H1 (cell line): ENCODE data around the gene SOX6. TPM values are rescaled to one million over a fixed set of nuclear protein-coding genes. Genes with fewer than 3 reads are reported as not detected.

Source experiments
- CTCF ChIA-PET: fragments of 300-600 bp; sonication (Branson Sonifier 250); formaldehyde crosslinking; loops from one replicate; lab custom pipeline; 2021; ENCODE audit not compliant: partially characterized antibody; lab: Charles Lee
- POLR2A ChIA-PET: fragments of 300-600 bp; sonication (Branson Sonifier 250); formaldehyde crosslinking; loops from one replicate; lab custom pipeline; 2021; ENCODE audit warnings: inconsistent platforms; ENCODE audit not compliant: partially characterized antibody; lab: Charles Lee
- DNase-seq, 2 experiments: peaks; one replicate each; pipeline versions ENCODE4 v3.0.0 to v3.0.0-alpha.2; 2010 to 2022; ENCODE audit warnings: low spot score in 2 of 2, low read depth in 1 of 2, mixed read lengths in 1 of 2
- FAIRE-seq: peaks from 2 replicates; lab custom pipeline; 2011; peaks lifted over from hg19 to GRCh38; lab: Jason Lieb, UNC
- H2AFZ ChIP-seq: 2 replicates; pipeline ENCODE4 v1.8.1; 2012; ENCODE audit warnings: low read length, inconsistent platforms
- H2AK5ac ChIP-seq: 2 replicates; pipeline ENCODE4 v1.6.1; 2013; ENCODE audit warnings: low read depth, low read length
- H2BK120ac ChIP-seq: replicated peaks from 2 replicates; pipeline ENCODE3; 2013; ENCODE audit warnings: low read depth, low read length, inconsistent platforms
- H2BK12ac ChIP-seq: 2 replicates; pipeline ENCODE4 v1.6.1; 2013; ENCODE audit warnings: low read depth, low read length
- H2BK15ac ChIP-seq: 2 replicates; pipeline ENCODE4 v1.6.1; 2013; ENCODE audit warnings: low read length
- H2BK20ac ChIP-seq: 2 replicates; pipeline ENCODE4 v1.6.1; 2013; ENCODE audit warnings: low read length
- H2BK5ac ChIP-seq: 2 replicates; pipeline ENCODE4 v1.6.1; 2013; ENCODE audit warnings: low read depth, low read length
- H3K14ac ChIP-seq: 2 replicates; pipeline ENCODE4 v1.6.1; 2013; ENCODE audit warnings: inconsistent platforms; ENCODE audit not compliant: insufficient read length
- H3K18ac ChIP-seq: 2 replicates; pipeline ENCODE4 v1.6.1; 2013; ENCODE audit warnings: low read length; ENCODE audit errors: extremely low read depth
- H3K23ac ChIP-seq: 2 replicates; pipeline ENCODE4 v1.6.1; 2013; ENCODE audit warnings: inconsistent platforms; ENCODE audit not compliant: insufficient read length
- H3K23me2 ChIP-seq: 2 replicates; pipeline ENCODE4 v1.6.1; 2013; ENCODE audit warnings: low read depth, low read length
- H3K27ac ChIP-seq: 2 replicates; pipeline ENCODE4 v1.6.1; 2011; ENCODE audit warnings: low read depth, low read length, inconsistent platforms
- H3K27me3 ChIP-seq, 4 experiments: replicated peaks in 1 of 4; 1 replicate in 1 of 4; 2 replicates in 3 of 4; pipeline versions ENCODE4 v1.6.1 to v1.8.1; 2011 to 2013; ENCODE audit warnings: low read length in 3 of 4, mild to moderate bottlenecking in 3 of 4, inconsistent platforms in 2 of 4, mixed read lengths in 2 of 4, moderate library complexity in 1 of 4; ENCODE audit not compliant: control insufficient read depth in 3 of 4, insufficient read depth in 3 of 4; ENCODE audit errors: extremely low read depth in 1 of 4
- H3K36me3 ChIP-seq, 4 experiments: 2 replicates each; pipeline versions ENCODE4 v1.6.1 to v1.8.1; 2011 to 2013; ENCODE audit warnings: mild to moderate bottlenecking in 4 of 4, low read length in 3 of 4, moderate library complexity in 2 of 4, control low read depth in 1 of 4, inconsistent platforms in 1 of 4; ENCODE audit not compliant: insufficient read depth in 4 of 4, control insufficient read depth in 2 of 4
- H3K4ac ChIP-seq: replicated peaks from 2 replicates; pipeline ENCODE3; 2013; ENCODE audit warnings: low read length, low read depth, mixed read lengths, inconsistent platforms; ENCODE audit not compliant: insufficient read length
- H3K4me1 ChIP-seq, 4 experiments: replicated peaks in 1 of 4; 1 replicate in 1 of 4; 2 replicates in 3 of 4; pipeline versions ENCODE4 v1.6.1 to v1.8.1; 2011 to 2013; ENCODE audit warnings: low read length in 3 of 4, inconsistent platforms in 2 of 4, mixed read lengths in 1 of 4; ENCODE audit not compliant: insufficient read depth in 4 of 4, control insufficient read depth in 3 of 4
- H3K4me2 ChIP-seq, 2 experiments: 2 replicates each; pipeline versions ENCODE4 v1.6.1 to v1.8.1; 2011 to 2013; ENCODE audit warnings: low read depth in 2 of 2, low read length in 2 of 2, control low read depth in 1 of 2, inconsistent platforms in 1 of 2, mild to moderate bottlenecking in 1 of 2; ENCODE audit not compliant: insufficient read depth in 1 of 2
- H3K4me3 ChIP-seq, 4 experiments: fragments of 200-600, 300-600 bp in 1 of 4; sonication (generic), shearing (Covaris generic), sonication (Bioruptor Twin) in 1 of 4; 2 replicates each; pipeline versions ENCODE4 v1.5.1 to v1.8.1; 2011 to 2016; ENCODE audit warnings: low read length in 4 of 4, low read depth in 3 of 4, control low read depth in 2 of 4, inconsistent platforms in 2 of 4, mild to moderate bottlenecking in 2 of 4, mixed read lengths in 1 of 4, moderate library complexity in 1 of 4; ENCODE audit not compliant: insufficient read depth in 2 of 4; ENCODE audit errors: extremely low read depth in 1 of 4
- H3K56ac ChIP-seq: replicated peaks from 2 replicates; pipeline ENCODE3; 2013; ENCODE audit warnings: low read depth, mild to moderate bottlenecking, mixed read lengths, low read length, inconsistent platforms; ENCODE audit not compliant: insufficient read length
- H3K79me1 ChIP-seq: 2 replicates; pipeline ENCODE4 v1.6.1; 2013; ENCODE audit warnings: low read depth, low read length, control low read depth
- H3K79me2 ChIP-seq, 2 experiments: 2 replicates each; pipeline versions ENCODE4 v1.6.1 to v1.8.1; 2012 to 2013; ENCODE audit warnings: low read length in 2 of 2, mild to moderate bottlenecking in 2 of 2, inconsistent platforms in 1 of 2; ENCODE audit not compliant: insufficient read depth in 2 of 2, control insufficient read depth in 1 of 2
- H3K9ac ChIP-seq, 4 experiments: replicated peaks in 1 of 4; 1 replicate in 1 of 4; 2 replicates in 3 of 4; pipeline versions ENCODE4 v1.6.1 to v1.8.1; 2011 to 2013; ENCODE audit warnings: low read depth in 3 of 4, low read length in 3 of 4, control low read depth in 2 of 4, mild to moderate bottlenecking in 2 of 4, moderate library complexity in 2 of 4, inconsistent platforms in 1 of 4; ENCODE audit errors: extremely low read depth in 1 of 4
- H3K9me3 ChIP-seq, 2 experiments: 2 replicates each; pipeline versions ENCODE4 v1.6.1 to v1.8.1; 2012 to 2013; ENCODE audit warnings: mild to moderate bottlenecking in 2 of 2, moderate library complexity in 2 of 2, control low read depth in 1 of 2, inconsistent platforms in 1 of 2, low read depth in 1 of 2, low read length in 1 of 2, mixed read lengths in 1 of 2; ENCODE audit not compliant: insufficient read depth in 2 of 2
- H4K20me1 ChIP-seq, 2 experiments: replicated peaks in 1 of 2; 2 replicates each; pipeline versions ENCODE3 to v1.8.1; 2011 to 2013; ENCODE audit warnings: inconsistent platforms in 2 of 2, low read length in 2 of 2, mild to moderate bottlenecking in 1 of 2; ENCODE audit not compliant: insufficient read depth in 2 of 2, control insufficient read depth in 1 of 2
- H4K5ac ChIP-seq: 2 replicates; pipeline ENCODE4 v1.6.1; 2013; ENCODE audit warnings: low read length, low read depth, mixed read lengths, inconsistent platforms; ENCODE audit not compliant: insufficient read length
- H4K8ac ChIP-seq: 2 replicates; pipeline ENCODE4 v1.8.0; 2013; ENCODE audit warnings: mild to moderate bottlenecking, moderate library complexity, low read length, inconsistent platforms; ENCODE audit not compliant: insufficient read depth; ENCODE audit errors: extremely low read depth
- H4K91ac ChIP-seq: replicated peaks from 2 replicates; pipeline ENCODE3; 2013; ENCODE audit warnings: low read length, mixed read lengths, inconsistent platforms; ENCODE audit not compliant: insufficient read length
- ATF2 ChIP-seq: IDR thresholded peaks from 2 replicates; pipeline ENCODE4 v1.6.1; 2012; ENCODE audit warnings: low read length, inconsistent platforms
- BACH1 ChIP-seq: IDR thresholded peaks from 2 replicates; pipeline ENCODE4 v1.6.1; 2012; ENCODE audit warnings: low read length, improper control_type of control experiment
- CREB1 ChIP-seq: IDR thresholded peaks from 2 replicates; pipeline ENCODE4 v1.6.1; 2012; ENCODE audit warnings: inconsistent platforms
- CTCF ChIP-seq, 3 experiments: IDR thresholded peaks; 1 replicate in 2 of 3; 2 replicates in 1 of 3; pipeline versions ENCODE4 v1.5.1 to v1.6.1; 2011; ENCODE audit warnings: low read length in 3 of 3, mild to moderate bottlenecking in 3 of 3, inconsistent platforms in 2 of 3, low read depth in 1 of 3, moderate library complexity in 1 of 3; ENCODE audit not compliant: insufficient read depth in 1 of 3; ENCODE audit errors: control extremely low read depth in 1 of 3
- EGR1 ChIP-seq: IDR thresholded peaks from 2 replicates; pipeline ENCODE4 v1.6.1; 2011; ENCODE audit warnings: low read depth, low read length, borderline replicate concordance
- EZH2 ChIP-seq: fragments of 200-600 bp; sonication (generic); IDR thresholded peaks from 2 replicates; pipeline ENCODE4 v1.7.1; 2012; ENCODE audit warnings: low read depth, mild to moderate bottlenecking, moderate library complexity, low read length, inconsistent platforms; ENCODE audit not compliant: severe bottlenecking
- HDAC6 ChIP-seq: IDR thresholded peaks from one replicate; pipeline ENCODE4 v1.7.1; 2012; ENCODE audit warnings: low read depth, mild to moderate bottlenecking, inconsistent platforms, low read length, moderate library complexity
- KDM1A ChIP-seq: fragments of 200-600, 300-600 bp; sonication (generic); IDR thresholded peaks from 2 replicates; pipeline ENCODE4 v1.7.1; 2016; ENCODE audit warnings: mild to moderate bottlenecking, low read length, borderline replicate concordance
- SIN3A ChIP-seq, 2 experiments: IDR thresholded peaks in 1 of 2; conservative IDR thresholded peaks in 1 of 2; 2 replicates each; pipeline ENCODE4 v1.6.1; 2011 to 2012; ENCODE audit warnings: low read length in 2 of 2, improper control_type of control experiment in 1 of 2, low read depth in 1 of 2, mild to moderate bottlenecking in 1 of 2
- SIRT6 ChIP-seq: IDR thresholded peaks from one replicate; pipeline ENCODE4 v1.7.1; 2012; ENCODE audit warnings: low read length, inconsistent platforms
- SIX5 ChIP-seq: IDR thresholded peaks from 2 replicates; pipeline ENCODE4 v1.6.1; 2011; ENCODE audit warnings: mild to moderate bottlenecking, low read depth, low read length
- SP2 ChIP-seq: IDR thresholded peaks from 2 replicates; pipeline ENCODE4 v1.6.1; 2012; ENCODE audit warnings: mild to moderate bottlenecking, low read length, inconsistent platforms
- polyA plus RNA-seq, 7 experiments: library from polyadenylated mRNA; depleted of rRNA in 3 of 7; stranded (reverse) in 5 of 7; unstranded in 2 of 7; fragments of >200 nt in 5 of 7; fragments of 200-250 nt in 2 of 7; gene quantifications; 1 replicate in 5 of 7; 2 replicates in 1 of 7; 4 replicates in 1 of 7; pipeline versions ENCODE4 v1.2.1 to v1.2.3, GENCODE V29; 2011 to 2013; ENCODE audit warnings: missing spikeins in 2 of 7, mixed read lengths in 2 of 7
- total RNA-seq: library from RNA; stranded (reverse); fragmentation: NEBNext Ultra II Directional; extraction: Animal tissue kit (Norgen Biotek cat#: 25700); gene quantifications from 2 replicates; pipeline ENCODE4 v1.2.1, GENCODE V29; 2021

SOX6 gene
- total and polyA plus RNA-seq, 2 of the 8 experiments (the other 6 are each of a cell fraction or from before 2014, with no cell fraction given) = 0.09 TPM; not detected in 1

GRCh38 chr11:16352707-16353106 lies 3.6 kb downstream of the SOX6 start:
- DNase-seq = no peak
- no peak overlapping the region for H4K91ac ChIP-seq
- H2BK12ac ChIP-seq = no peak overlapping the region
- no peaks in the 10 kb centered on the region for H3K79me1 ChIP-seq
- H3K79me2 ChIP-seq = no peaks in the 10 kb centered on the region
- H2BK5ac ChIP-seq = no peak overlapping the region
- H2BK15ac ChIP-seq = no peak overlapping the region
- POLR2A ChIA-PET = no interaction called here
- H4K20me1 ChIP-seq = no peaks in the 10 kb centered on the region
- no peaks in the 10 kb centered on the region for H3K9me3 ChIP-seq
- no peak overlapping the region for H3K27ac ChIP-seq
- H4K5ac ChIP-seq = no peak overlapping the region
- H2BK20ac ChIP-seq = no peak overlapping the region
- no peak overlapping the region for H3K18ac ChIP-seq
- no peak overlapping the region for H3K4ac ChIP-seq
- CTCF ChIA-PET = no interaction called here
- no peak overlapping the region for H3K4me3 ChIP-seq
- H3K23me2 ChIP-seq = peaks cover 2% of the 10 kb centered on the region; the same call in 1 of the 2 replicates
- H3K23ac ChIP-seq = no peak overlapping the region
- H3K14ac ChIP-seq = no peak overlapping the region
- no peak overlapping the region for H3K56ac ChIP-seq
- H4K8ac ChIP-seq = no peak overlapping the region
- H3K9ac ChIP-seq = no peak overlapping the region
- H2BK120ac ChIP-seq = no peak overlapping the region
- no peaks in the 10 kb centered on the region for H3K27me3 ChIP-seq
- peaks cover 0 to 4% (median 0%) of the 10 kb centered on the region in 4 experiments; a peak in 3 of 7 replicates for H3K4me1 ChIP-seq
- H2AFZ ChIP-seq = no peak overlapping the region
- no peaks in the 10 kb centered on the region for H3K36me3 ChIP-seq
- no peak overlapping the region for H3K4me2 ChIP-seq
- no peak overlapping the region for H2AK5ac ChIP-seq
- no peak for FAIRE-seq
- TF ChIP-seq HDAC6 (no peak), SP2 (no peak), CREB1 (no peak), CTCF (IDR thresholded peaks at IDR 0.05; ENCODE audit: control extremely low read depth in 1 of 3, insufficient read depth in 1 of 3, low read depth in 1 of 3, low read length in 3 of 3) (no peak), EZH2 (no peak), KDM1A (no peak), BACH1 (no peak), ATF2 (no peak), EGR1 (no peak), SIRT6 (no peak), SIX5 (no peak), SIN3A (conservative IDR thresholded peaks at IDR 0.05 in 1 of 2, IDR thresholded peaks at IDR 0.05 in 1 of 2; ENCODE audit: low read depth in 1 of 2, low read length in 2 of 2) (no peak)
